AG04449 (cell line): ENCODE data around the gene PKN2.

Source experiments
- CTCF ChIA-PET: fragments of 350-600 bp; formaldehyde crosslinking; extraction: SDS; loops from one replicate; lab custom pipeline; 2021; ENCODE audit warnings: antibody characterized with exemption; lab: Yijun Ruan, JAX
- POLR2A ChIA-PET: fragments of 400-600, 350-600 bp; formaldehyde crosslinking; extraction: SDS; loops from one replicate; lab custom pipeline; 2020; ENCODE audit warnings: antibody characterized with exemption, inconsistent platforms; lab: Yijun Ruan, JAX
- DNase-seq: peaks from one replicate; pipeline ENCODE4 v3.0.0-alpha.2; 2010; ENCODE audit warnings: low read depth, low spot score
- H3K4me3 ChIP-seq: 2 replicates; pipeline ENCODE4 v1.5.1; 2011; ENCODE audit warnings: low read depth, mild to moderate bottlenecking, control low read depth, low read length
- CTCF ChIP-seq: IDR thresholded peaks from one replicate; pipeline ENCODE4 v1.5.1; 2011; ENCODE audit warnings: mild to moderate bottlenecking, moderate library complexity, low read length, control low read depth, inconsistent platforms; ENCODE audit not compliant: insufficient read depth; ENCODE audit errors: missing control alignments

PKN2 gene

GRCh38 chr1:88791192-88791591 lies 107.1 kb downstream of the PKN2 start:
- POLR2A ChIA-PET = no interaction called here

GRCh38 chr1:88799491-88799890 lies 115.4 kb downstream of the PKN2 start:
- ChIA-PET CTCF (interaction anchor here (1.7 kb wide), 1 partner anchor 77 kb away, joined by 4 read pairs; no protein-coding TSS in a partner anchor), POLR2A (no interaction called here)
- no peak for TF ChIP-seq CTCF
- H3K4me3 ChIP-seq = no peak overlapping the region
- DNase-seq = no peak

More at GRCh38 chr1:88791192-88791591, 107.1 kb downstream of the PKN2 start:
- CTCF ChIA-PET = no interaction called here
- DNase-seq = no peak
- no peak overlapping the region for H3K4me3 ChIP-seq
- no peak for TF ChIP-seq CTCF

- no peak overlapping the region for H3K4me3 ChIP-seq
- ChIA-PET CTCF (interaction anchor here (1.7 kb wide), 1 partner anchor 76 kb away, joined by 4 read pairs; no protein-coding TSS in a partner anchor), POLR2A (no interaction called here)
- TF ChIP-seq CTCF = no peak
- no peak for DNase-seq
These were observed 116.4 kb downstream of the PKN2 start for GRCh38 chr1:88800382-88801051.

- TF ChIP-seq CTCF = no peak
- ChIA-PET POLR2A (no interaction called here), CTCF (no interaction called here)
- DNase-seq = no peak
- H3K4me3 ChIP-seq = no peak overlapping the region
These were observed 117.6 kb downstream of the PKN2 start for GRCh38 chr1:88801575-88802208.

- ChIA-PET POLR2A (no interaction called here), CTCF (no interaction called here)
- no peak for DNase-seq
- no peak for TF ChIP-seq CTCF
- H3K4me3 ChIP-seq = no peak overlapping the region
These were observed 118.3 kb downstream of the PKN2 start for GRCh38 chr1:88802404-88802803.

GRCh38 chr1:88802950-88803349 lies 118.9 kb downstream of the PKN2 start:
- POLR2A ChIA-PET = no interaction called here
- H3K4me3 ChIP-seq = no peak overlapping the region
- peak; percentile 21 for DNase-seq
- CTCF ChIA-PET = interaction anchor here (2.0 kb wide), 1 partner anchor 74 kb away, joined by 5 read pairs; no protein-coding TSS in a partner anchor
- no peak for TF ChIP-seq CTCF
